Hepatocyte (in vitro differentiated cells): Measurements from ENCODE around the gene CMTM8. TPM values are rescaled to one million over a fixed set of nuclear protein-coding genes. Genes with fewer than 3 reads are reported as not detected.

Experiments used
- DNase-seq: peaks from one replicate; pipeline ENCODE4 v3.0.0-alpha.2; 2016; ENCODE audit warnings: low spot score
- H2AFZ ChIP-seq: fragments of 200-600 bp; sonication (generic); 2 replicates; pipeline ENCODE4 v1.6.0; 2016; ENCODE audit warnings: antibody characterized with exemption, mild to moderate bottlenecking
- H3K27ac ChIP-seq: fragments of 200-600 bp; sonication (generic); 2 replicates; pipeline ENCODE4 v1.5.1; 2016; ENCODE audit warnings: mild to moderate bottlenecking
- H3K27me3 ChIP-seq: fragments of 200-600 bp; sonication (generic); 2 replicates; pipeline ENCODE4 v1.6.1; 2016
- H3K36me3 ChIP-seq: fragments of 200-600 bp; sonication (generic); replicated peaks from 2 replicates; pipeline ENCODE4 v1.5.1; 2016; ENCODE audit warnings: low read depth; ENCODE audit not compliant: insufficient read depth
- H3K4me1 ChIP-seq: fragments of 200-600 bp; sonication (generic); 2 replicates; pipeline ENCODE4 v1.5.1; 2016; ENCODE audit warnings: mild to moderate bottlenecking, moderate library complexity; ENCODE audit not compliant: insufficient read depth
- H3K4me2 ChIP-seq: fragments of 200-600 bp; sonication (generic); 2 replicates; pipeline ENCODE4 v1.6.0; 2016
- H3K4me3 ChIP-seq: fragments of 200-600 bp; sonication (generic); 2 replicates; pipeline ENCODE4 v1.5.1; 2016; ENCODE audit warnings: mild to moderate bottlenecking
- H3K79me2 ChIP-seq: fragments of 200-600 bp; sonication (generic); 2 replicates; pipeline ENCODE4 v1.6.0; 2017; ENCODE audit warnings: mild to moderate bottlenecking
- H3K9me2 ChIP-seq: fragments of 200-600 bp; sonication (generic); replicated peaks from 2 replicates; pipeline ENCODE4 v1.6.0; 2017; ENCODE audit warnings: mild to moderate bottlenecking; ENCODE audit not compliant: insufficient read depth
- H3K9me3 ChIP-seq: fragments of 200-600 bp; sonication (generic); 2 replicates; pipeline ENCODE4 v1.5.1; 2016; ENCODE audit warnings: low read depth, mild to moderate bottlenecking
- H4K20me1 ChIP-seq: fragments of 200-600 bp; sonication (generic); 2 replicates; pipeline ENCODE4 v1.6.0; 2016; ENCODE audit warnings: mild to moderate bottlenecking; ENCODE audit not compliant: insufficient read depth, poor library complexity, severe bottlenecking
- CTCF ChIP-seq: fragments of 200-600 bp; sonication (generic); IDR thresholded peaks from 2 replicates; pipeline ENCODE4 v1.5.1; 2016; ENCODE audit warnings: antibody characterized with exemption, mild to moderate bottlenecking; ENCODE audit not compliant: poor library complexity
- EZH2 ChIP-seq: fragments of 200-600 bp; sonication (generic); IDR thresholded peaks from 2 replicates; pipeline ENCODE4 v1.6.1; 2016; ENCODE audit warnings: antibody characterized with exemption, mild to moderate bottlenecking, borderline replicate concordance
- EZH2phosphoT487 ChIP-seq: fragments of 200-600 bp; sonication (generic); IDR thresholded peaks from one replicate; pipeline ENCODE4 v1.6.1; 2018; ENCODE audit warnings: antibody characterized with exemption, mild to moderate bottlenecking, low read depth, moderate library complexity; ENCODE audit not compliant: unreplicated experiment, severe bottlenecking
- whole genome bisulfite sequencing: methylation state at CpG from one replicate; pipeline ENCODE4 v1.1.6; 2016; ENCODE audit warnings: low lambda C conversion rate; ENCODE audit errors: missing lambda C conversion rate; 5-methylcytosine and 5-hydroxymethylcytosine counted together
- polyA plus RNA-seq: library from polyadenylated mRNA; unstranded; fragments of >200 nt; fragmentation: Nextera tagmentation; extraction: Ambion mirVana; gene quantifications from 2 replicates; pipeline ENCODE4 v1.2.1, GENCODE V29; 2016
- total RNA-seq: library from RNA; depleted of rRNA; stranded (reverse); fragments of >200 nt; gene quantifications from 2 replicates; pipeline ENCODE4 v1.2.3, GENCODE V29; 2014

CMTM8 gene
- total and polyA plus RNA-seq, 2 experiments from 2014 or later = 20.7 to 34.1 TPM

GRCh38 chr3:32283304-32283703, 44.8 kb downstream of the CMTM8 start:
- Histone ChIP-seq H3K9me2 (no peaks in the 10 kb centered on the region), H3K4me1 (peaks cover 33% of the 10 kb centered on the region), H3K4me3 (no peak overlapping the region), H4K20me1 (no peaks in the 10 kb centered on the region), H3K4me2 (peak overlapping the region; percentile 55), H3K9me3 (no peaks in the 10 kb centered on the region), H3K27ac (peak overlapping the region; percentile 12), H3K27me3 (no peaks in the 10 kb centered on the region), H3K79me2 (peaks cover 34% of the 10 kb centered on the region), H2AFZ (no peak overlapping the region), H3K36me3 (no peaks in the 10 kb centered on the region)
- DNase-seq = peak; percentile 14
- 57% methylated on average over 14 of the region's 14 CpGs for WGBS
- TF ChIP-seq EZH2 = no peak
- TF ChIP-seq EZH2phosphoT487 = no peak
- no peak for TF ChIP-seq CTCF

- 70% methylated on average over 6 of the region's 6 CpGs for WGBS
- TF ChIP-seq EZH2phosphoT487 (no peak), EZH2 (no peak), CTCF (no peak)
- peaks cover 34% of the 10 kb centered on the region for H3K79me2 ChIP-seq
Measured at GRCh38 chr3:32284443-32285212, 46.1 kb downstream of the CMTM8 start.

GRCh38 chr3:32285891-32286290, 47.4 kb downstream of the CMTM8 start:
- Histone ChIP-seq H3K27me3 (no peaks in the 10 kb centered on the region), H2AFZ (no peak overlapping the region), H3K27ac (no peak overlapping the region), H3K9me2 (no peaks in the 10 kb centered on the region), H4K20me1 (no peaks in the 10 kb centered on the region), H3K4me1 (peaks cover 33% of the 10 kb centered on the region), H3K9me3 (no peaks in the 10 kb centered on the region), H3K4me2 (no peak overlapping the region), H3K4me3 (no peak overlapping the region), H3K79me2 (peaks cover 27% of the 10 kb centered on the region), H3K36me3 (no peaks in the 10 kb centered on the region)
- WGBS = 78% methylated on average over 8 of the region's 8 CpGs
- no peak for DNase-seq
- TF ChIP-seq EZH2 (no peak), EZH2phosphoT487 (no peak), CTCF (no peak)

More at GRCh38 chr3:32284443-32285212, 46.1 kb downstream of the CMTM8 start:
- Histone ChIP-seq H3K4me3 (no peak overlapping the region), H3K4me2 (peak overlapping the region; percentile 2), H3K4me1 (peaks cover 33% of the 10 kb centered on the region), H3K9me2 (no peaks in the 10 kb centered on the region), H3K27ac (peak overlapping the region; percentile 12), H3K27me3 (no peaks in the 10 kb centered on the region), H4K20me1 (no peaks in the 10 kb centered on the region), H2AFZ (no peak overlapping the region), H3K36me3 (no peaks in the 10 kb centered on the region), H3K9me3 (no peaks in the 10 kb centered on the region)
- DNase-seq = no peak
